ENCODE measurements around the gene TPPP2.

Gene TPPP2

DNA sequence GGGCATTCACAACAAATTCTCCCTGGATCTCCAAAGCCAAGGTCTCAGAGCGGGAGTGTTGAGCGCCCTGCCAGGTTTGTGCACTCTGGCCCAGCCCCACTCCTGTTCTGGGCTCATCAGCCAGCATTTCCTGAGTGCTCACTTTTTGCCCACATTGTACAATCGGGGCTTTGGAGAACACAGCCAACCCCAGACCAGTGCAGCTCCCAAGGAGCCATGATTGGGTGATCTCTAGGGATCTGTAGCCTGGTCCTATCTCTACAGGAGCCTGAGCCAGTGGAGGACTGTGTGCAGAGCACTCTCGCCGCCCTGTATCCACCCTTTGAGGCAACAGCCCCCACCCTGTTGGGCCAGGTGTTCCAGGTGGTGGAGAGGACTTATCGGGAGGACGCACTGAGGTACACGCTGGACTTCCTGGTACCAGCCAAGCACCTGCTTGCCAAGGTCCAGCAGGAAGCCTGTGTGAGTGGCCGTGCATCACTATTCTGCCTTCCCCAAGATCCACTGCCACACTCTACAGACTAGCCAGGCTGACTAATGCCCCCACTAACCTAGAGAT is 42.8 kb downstream of the TPPP2 start:
- no peak for DNase-seq (ENCODE audit: low read depth)
- TF ChIP-seq, protein P1, sequence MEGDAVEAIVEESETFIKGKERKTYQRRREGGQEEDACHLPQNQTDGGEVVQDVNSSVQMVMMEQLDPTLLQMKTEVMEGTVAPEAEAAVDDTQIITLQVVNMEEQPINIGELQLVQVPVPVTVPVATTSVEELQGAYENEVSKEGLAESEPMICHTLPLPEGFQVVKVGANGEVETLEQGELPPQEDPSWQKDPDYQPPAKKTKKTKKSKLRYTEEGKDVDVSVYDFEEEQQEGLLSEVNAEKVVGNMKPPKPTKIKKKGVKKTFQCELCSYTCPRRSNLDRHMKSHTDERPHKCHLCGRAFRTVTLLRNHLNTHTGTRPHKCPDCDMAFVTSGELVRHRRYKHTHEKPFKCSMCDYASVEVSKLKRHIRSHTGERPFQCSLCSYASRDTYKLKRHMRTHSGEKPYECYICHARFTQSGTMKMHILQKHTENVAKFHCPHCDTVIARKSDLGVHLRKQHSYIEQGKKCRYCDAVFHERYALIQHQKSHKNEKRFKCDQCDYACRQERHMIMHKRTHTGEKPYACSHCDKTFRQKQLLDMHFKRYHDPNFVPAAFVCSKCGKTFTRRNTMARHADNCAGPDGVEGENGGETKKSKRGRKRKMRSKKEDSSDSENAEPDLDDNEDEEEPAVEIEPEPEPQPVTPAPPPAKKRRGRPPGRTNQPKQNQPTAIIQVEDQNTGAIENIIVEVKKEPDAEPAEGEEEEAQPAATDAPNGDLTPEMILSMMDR (IDR thresholded peaks at IDR 0.05; ENCODE audit: insufficient read depth, low read depth, low read length, missing control alignments), result no peak
- H3K4me3 ChIP-seq (ENCODE audit: low read length), result no peak overlapping the region

DNA sequence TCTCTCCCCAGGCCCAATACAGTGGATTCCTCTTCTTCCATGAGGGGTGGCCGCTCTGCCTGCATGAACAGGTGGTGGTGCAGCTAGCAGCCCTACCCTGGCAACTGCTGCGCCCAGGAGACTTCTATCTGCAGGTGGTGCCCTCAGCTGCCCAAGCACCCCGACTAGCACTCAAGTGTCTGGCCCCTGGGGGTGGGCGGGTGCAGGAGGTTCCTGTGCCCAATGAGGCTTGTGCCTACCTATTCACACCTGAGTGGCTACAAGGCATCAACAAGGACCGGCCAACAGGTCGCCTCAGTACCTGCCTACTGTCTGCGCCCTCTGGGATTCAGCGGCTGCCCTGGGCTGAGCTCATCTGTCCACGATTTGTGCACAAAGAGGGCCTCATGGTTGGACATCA is 43.9 kb downstream of the TPPP2 start:
- H3K4me3 ChIP-seq (ENCODE audit: low read length), result no peak overlapping the region
- TF ChIP-seq, protein P1 (IDR thresholded peaks at IDR 0.05; ENCODE audit: insufficient read depth, low read depth, low read length, missing control alignments), result no peak
- no peak for DNase-seq (ENCODE audit: low read depth)

DNA sequence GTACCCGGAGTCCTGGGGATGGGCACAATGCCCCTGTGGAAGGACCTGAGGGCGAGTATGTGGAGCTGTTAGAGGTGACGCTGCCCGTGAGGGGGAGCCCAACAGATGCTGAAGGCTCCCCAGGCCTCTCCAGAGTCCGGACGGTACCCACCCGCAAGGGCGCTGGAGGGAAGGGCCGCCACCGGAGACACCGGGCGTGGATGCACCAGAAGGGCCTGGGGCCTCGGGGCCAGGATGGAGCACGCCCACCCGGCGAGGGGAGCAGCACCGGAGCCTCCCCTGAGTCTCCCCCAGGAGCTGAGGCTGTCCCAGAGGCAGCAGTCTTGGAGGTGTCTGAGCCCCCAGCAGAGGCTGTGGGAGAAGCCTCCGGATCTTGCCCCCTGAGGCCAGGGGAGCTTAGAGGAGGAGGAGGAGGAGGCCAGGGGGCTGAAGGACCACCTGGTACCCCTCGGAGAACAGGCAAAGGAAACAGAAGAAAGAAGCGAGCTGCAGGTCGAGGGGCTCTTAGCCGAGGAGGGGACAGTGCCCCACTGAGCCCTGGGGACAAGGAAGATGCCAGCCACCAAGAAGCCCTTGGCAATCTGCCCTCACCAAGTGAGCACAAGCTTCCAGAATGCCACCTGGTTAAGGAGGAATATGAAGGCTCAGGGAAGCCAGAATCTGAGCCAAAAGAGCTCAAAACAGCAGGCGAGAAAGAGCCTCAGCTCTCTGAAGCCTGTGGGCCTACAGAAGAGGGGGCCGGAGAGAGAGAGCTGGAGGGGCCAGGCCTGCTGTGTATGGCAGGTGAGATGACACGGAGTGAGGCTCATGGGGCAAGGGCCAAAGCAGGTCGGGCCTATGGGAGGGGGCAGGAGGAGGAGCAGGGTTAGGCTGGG is 44.6 kb downstream of the TPPP2 start:
- TF ChIP-seq, protein P1 (IDR thresholded peaks at IDR 0.05; ENCODE audit: insufficient read depth, low read depth, low read length, missing control alignments), result no peak
- H3K4me3 ChIP-seq (ENCODE audit: low read length), result no peak overlapping the region
- DNase-seq (ENCODE audit: low read depth), result no peak

DNA sequence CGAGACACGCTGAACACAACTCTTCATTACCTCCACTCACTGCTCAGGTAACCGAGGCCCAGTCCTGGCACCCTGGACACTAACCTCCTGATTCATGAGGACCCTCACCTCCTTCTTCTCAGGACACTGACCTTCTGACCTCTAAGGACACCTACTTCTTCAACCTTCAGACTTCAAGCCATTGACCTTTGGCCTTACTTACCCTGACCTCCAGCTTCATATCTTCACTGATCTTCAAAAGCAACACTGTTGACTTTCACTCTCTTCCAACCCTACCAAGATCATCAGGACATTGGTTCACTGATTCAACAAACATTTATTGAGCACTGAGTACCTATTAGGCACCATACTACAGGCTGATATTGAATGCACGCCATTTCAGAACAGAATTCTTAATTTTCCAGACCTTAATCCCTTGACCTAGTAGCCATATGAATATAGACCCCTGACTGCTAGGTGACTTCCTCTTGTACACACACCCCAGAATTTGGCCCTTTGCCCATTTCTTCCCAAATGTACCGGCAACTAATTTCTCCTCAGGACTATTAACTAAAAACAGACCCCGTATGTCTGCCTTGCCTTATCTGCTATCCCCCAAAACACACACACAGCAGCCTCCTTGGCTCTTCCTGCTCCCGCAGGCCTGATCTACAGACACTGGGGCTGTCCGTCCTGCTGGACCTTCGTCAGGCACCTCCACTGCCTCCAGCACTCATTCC is 45.9 kb downstream of the TPPP2 start:
- H3K4me3 ChIP-seq (ENCODE audit: low read length), result no peak overlapping the region
- TF ChIP-seq, protein P1 (IDR thresholded peaks at IDR 0.05; ENCODE audit: insufficient read depth, low read depth, low read length, missing control alignments), result no peak
- DNase-seq (ENCODE audit: low read depth), result no peak

DNA sequence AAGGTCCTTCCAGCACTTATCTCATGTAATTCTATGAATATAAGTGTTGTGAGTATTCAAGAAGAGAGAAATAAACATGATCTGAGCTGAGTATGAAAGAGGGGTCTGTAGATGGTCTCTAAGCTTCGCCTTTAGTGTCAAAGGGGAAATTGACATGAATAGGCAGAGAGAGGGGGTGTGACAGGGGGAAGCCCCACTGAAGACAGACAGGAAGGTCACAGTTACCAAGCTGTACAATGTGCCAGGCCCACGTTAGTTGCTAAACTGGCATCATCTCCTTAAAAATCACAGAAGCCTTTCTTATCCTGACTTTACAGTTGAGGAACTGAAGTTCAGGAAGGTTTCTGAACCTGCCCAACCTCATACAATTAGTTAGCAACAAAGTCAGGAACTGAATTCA is 47.7 kb downstream of the TPPP2 start:
- TF ChIP-seq, protein P1 (IDR thresholded peaks at IDR 0.05; ENCODE audit: insufficient read depth, low read depth, low read length, missing control alignments), result no peak
- H3K4me3 ChIP-seq (ENCODE audit: low read length), result no peak overlapping the region
- no peak for DNase-seq (ENCODE audit: low read depth)

DNA sequence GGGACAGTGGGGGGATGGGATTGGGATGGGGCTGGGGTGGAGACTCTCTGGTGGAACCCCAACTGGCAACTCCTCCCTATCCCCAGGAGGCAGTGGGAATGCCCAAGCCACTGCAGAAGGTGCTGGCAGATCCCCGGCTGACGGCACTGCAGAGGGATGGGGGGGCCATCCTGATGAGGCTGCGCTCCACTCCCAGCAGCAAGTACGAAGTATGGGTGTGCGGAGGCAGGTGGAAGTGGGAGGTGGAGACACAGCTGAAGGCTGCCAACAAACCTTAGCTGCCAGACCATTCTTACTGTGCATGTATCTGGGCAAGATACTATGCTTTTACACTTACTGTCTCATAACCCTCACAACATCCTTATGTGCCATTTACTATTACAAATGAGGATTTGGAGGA is 48.3 kb downstream of the TPPP2 start:
- TF ChIP-seq, protein P1 (IDR thresholded peaks at IDR 0.05; ENCODE audit: insufficient read depth, low read depth, low read length, missing control alignments), result no peak
- no peak overlapping the region for H3K4me3 ChIP-seq (ENCODE audit: low read length)
- no peak for DNase-seq (ENCODE audit: low read depth)

Measured in epithelial cell of esophagus (primary cell).